ENCODE results near the gene ADGRG3. TPM values are rescaled to one million over a fixed set of nuclear protein-coding genes. Genes with fewer than 3 reads are reported as not detected.

Gene ADGRG3
- polyA plus RNA-seq, 4 donors: 0.45 to 8.6 (median 1.1) TPM

GRCh38 chr16:57675741-57676551 is 7.8 kb downstream of the ADGRG3 start:
- no peak for FAIRE-seq
- no peak overlapping the region for H3K4me3 ChIP-seq (ENCODE audit: low read depth in 1 of 3, low read length in 3 of 3)
- peaks cover 0 to 2% (median 0%) of the 10 kb centered on the region in 3 donors for H3K27me3 ChIP-seq (ENCODE audit: control insufficient read depth in 3 of 3, insufficient read depth in 3 of 3, low read length in 3 of 3)
- no peaks in the 10 kb centered on the region for H3K36me3 ChIP-seq (ENCODE audit: control insufficient read depth in 3 of 3, insufficient read depth in 2 of 3, low read depth in 1 of 3, low read length in 3 of 3)
- H3K27ac ChIP-seq (ENCODE audit: low read depth in 1 of 3, low read length in 2 of 3): no peak overlapping the region
- DNase-seq: no peak
- H3K4me1 ChIP-seq (ENCODE audit: control insufficient read depth in 3 of 3, insufficient read depth in 2 of 3, low read depth in 1 of 3, low read length in 2 of 3): no peaks in the 10 kb centered on the region
- no peaks in the 10 kb centered on the region for H3K9me3 ChIP-seq (ENCODE audit: control insufficient read depth in 2 of 2, insufficient read depth in 1 of 2, low read depth in 1 of 2, low read length in 1 of 2)
- 58 to 68% (median 67%) methylated on average over 12 of the region's 12 CpGs for WGBS, 3 donors

GRCh38 chr16:57676553-57677085 is 8.5 kb downstream of the ADGRG3 start:
- WGBS, 3 donors: 50 to 75% (median 58%) methylated on average over 4 of the region's 4 CpGs
- Histone ChIP-seq H3K27me3 (ENCODE audit: control insufficient read depth in 3 of 3, insufficient read depth in 3 of 3, low read length in 3 of 3) (peaks cover 0 to 2% (median 0%) of the 10 kb centered on the region in 3 donors), H3K4me3 (ENCODE audit: low read depth in 1 of 3, low read length in 3 of 3) (no peak overlapping the region), H3K4me1 (ENCODE audit: control insufficient read depth in 3 of 3, insufficient read depth in 2 of 3, low read depth in 1 of 3, low read length in 2 of 3) (no peaks in the 10 kb centered on the region), H3K36me3 (ENCODE audit: control insufficient read depth in 3 of 3, insufficient read depth in 2 of 3, low read depth in 1 of 3, low read length in 3 of 3) (no peaks in the 10 kb centered on the region), H3K27ac (ENCODE audit: low read depth in 1 of 3, low read length in 2 of 3) (no peak overlapping the region), H3K9me3 (ENCODE audit: control insufficient read depth in 2 of 2, insufficient read depth in 1 of 2, low read depth in 1 of 2, low read length in 1 of 2) (no peaks in the 10 kb centered on the region)
- no peak for FAIRE-seq
- DNase-seq: no peak

GRCh38 chr16:57677622-57678369 is 9.7 kb downstream of the ADGRG3 start:
- FAIRE-seq (no peak), DNase-seq (no peak)
- H3K4me3 ChIP-seq (ENCODE audit: low read depth in 1 of 3, low read length in 3 of 3): no peak overlapping the region
- H3K36me3 ChIP-seq (ENCODE audit: control insufficient read depth in 3 of 3, insufficient read depth in 2 of 3, low read depth in 1 of 3, low read length in 3 of 3): no peaks in the 10 kb centered on the region
- H3K27ac ChIP-seq (ENCODE audit: low read depth in 1 of 3, low read length in 2 of 3): no peak overlapping the region
- peaks cover 0 to 2% (median 0%) of the 10 kb centered on the region in 3 donors for H3K27me3 ChIP-seq (ENCODE audit: control insufficient read depth in 3 of 3, insufficient read depth in 3 of 3, low read length in 3 of 3)
- H3K9me3 ChIP-seq (ENCODE audit: control insufficient read depth in 2 of 2, insufficient read depth in 1 of 2, low read depth in 1 of 2, low read length in 1 of 2): no peaks in the 10 kb centered on the region
- H3K4me1 ChIP-seq (ENCODE audit: control insufficient read depth in 3 of 3, insufficient read depth in 2 of 3, low read depth in 1 of 3, low read length in 2 of 3): no peaks in the 10 kb centered on the region
- WGBS, 3 donors: 57 to 63% (median 58%) methylated on average over 14 of the region's 14 CpGs

GRCh38 chr16:57679016-57679415 is 10.9 kb downstream of the ADGRG3 start:
- Histone ChIP-seq H3K4me1 (ENCODE audit: control insufficient read depth in 3 of 3, insufficient read depth in 2 of 3, low read depth in 1 of 3, low read length in 2 of 3) (no peaks in the 10 kb centered on the region), H3K9me3 (ENCODE audit: control insufficient read depth in 2 of 2, insufficient read depth in 1 of 2, low read depth in 1 of 2, low read length in 1 of 2) (no peaks in the 10 kb centered on the region), H3K4me3 (ENCODE audit: low read depth in 1 of 3, low read length in 3 of 3) (no peak overlapping the region), H3K27me3 (ENCODE audit: control insufficient read depth in 3 of 3, insufficient read depth in 3 of 3, low read length in 3 of 3) (no peaks in the 10 kb centered on the region), H3K36me3 (ENCODE audit: control insufficient read depth in 3 of 3, insufficient read depth in 2 of 3, low read depth in 1 of 3, low read length in 3 of 3) (no peaks in the 10 kb centered on the region), H3K27ac (ENCODE audit: low read depth in 1 of 3, low read length in 2 of 3) (no peak overlapping the region)
- FAIRE-seq: no peak
- WGBS, 3 donors: 82 to 90% (median 85%) methylated on average over 12 of the region's 12 CpGs
- no peak for DNase-seq

GRCh38 chr16:57679767-57680482 is 11.8 kb downstream of the ADGRG3 start:
- FAIRE-seq: no peak
- H3K4me1 ChIP-seq (ENCODE audit: control insufficient read depth in 3 of 3, insufficient read depth in 2 of 3, low read depth in 1 of 3, low read length in 2 of 3): no peaks in the 10 kb centered on the region
- H3K27ac ChIP-seq (ENCODE audit: low read depth in 1 of 3, low read length in 2 of 3): no peak overlapping the region
- 71 to 84% (median 72%) methylated on average over 7 of the region's 7 CpGs for WGBS, 3 donors
- H3K9me3 ChIP-seq (ENCODE audit: control insufficient read depth in 2 of 2, insufficient read depth in 1 of 2, low read depth in 1 of 2, low read length in 1 of 2): no peaks in the 10 kb centered on the region
- no peak overlapping the region for H3K4me3 ChIP-seq (ENCODE audit: low read depth in 1 of 3, low read length in 3 of 3)
- no peaks in the 10 kb centered on the region for H3K27me3 ChIP-seq (ENCODE audit: control insufficient read depth in 3 of 3, insufficient read depth in 3 of 3, low read length in 3 of 3)
- DNase-seq: no peak
- no peaks in the 10 kb centered on the region for H3K36me3 ChIP-seq (ENCODE audit: control insufficient read depth in 3 of 3, insufficient read depth in 2 of 3, low read depth in 1 of 3, low read length in 3 of 3)

GRCh38 chr16:57680842-57681375 is 12.8 kb downstream of the ADGRG3 start:
- H3K27me3 ChIP-seq (ENCODE audit: control insufficient read depth in 3 of 3, insufficient read depth in 3 of 3, low read length in 3 of 3): no peaks in the 10 kb centered on the region
- H3K27ac ChIP-seq (ENCODE audit: low read depth in 1 of 3, low read length in 2 of 3): no peak overlapping the region
- 77 to 78% (median 77%) methylated on average over 5 of the region's 5 CpGs for WGBS, 3 donors
- FAIRE-seq: no peak
- no peaks in the 10 kb centered on the region for H3K9me3 ChIP-seq (ENCODE audit: control insufficient read depth in 2 of 2, insufficient read depth in 1 of 2, low read depth in 1 of 2, low read length in 1 of 2)
- no peaks in the 10 kb centered on the region for H3K36me3 ChIP-seq (ENCODE audit: control insufficient read depth in 3 of 3, insufficient read depth in 2 of 3, low read depth in 1 of 3, low read length in 3 of 3)
- no peaks in the 10 kb centered on the region for H3K4me1 ChIP-seq (ENCODE audit: control insufficient read depth in 3 of 3, insufficient read depth in 2 of 3, low read depth in 1 of 3, low read length in 2 of 3)
- no peak for DNase-seq
- no peak overlapping the region for H3K4me3 ChIP-seq (ENCODE audit: low read depth in 1 of 3, low read length in 3 of 3)

- DNase-seq (no peak), FAIRE-seq (no peak)
- Histone ChIP-seq H3K4me3 (ENCODE audit: low read depth in 1 of 3, low read length in 3 of 3) (no peak overlapping the region), H3K36me3 (ENCODE audit: control insufficient read depth in 3 of 3, insufficient read depth in 2 of 3, low read depth in 1 of 3, low read length in 3 of 3) (no peaks in the 10 kb centered on the region), H3K9me3 (ENCODE audit: control insufficient read depth in 2 of 2, insufficient read depth in 1 of 2, low read depth in 1 of 2, low read length in 1 of 2) (no peaks in the 10 kb centered on the region), H3K27ac (ENCODE audit: low read depth in 1 of 3, low read length in 2 of 3) (no peak overlapping the region), H3K4me1 (ENCODE audit: control insufficient read depth in 3 of 3, insufficient read depth in 2 of 3, low read depth in 1 of 3, low read length in 2 of 3) (no peaks in the 10 kb centered on the region), H3K27me3 (ENCODE audit: control insufficient read depth in 3 of 3, insufficient read depth in 3 of 3, low read length in 3 of 3) (no peaks in the 10 kb centered on the region)
- 86 to 92% (median 89%) methylated on average over 13 of the region's 13 CpGs for WGBS, 3 donors
Measured at GRCh38 chr16:57681950-57682728, 14.0 kb downstream of the ADGRG3 start.

Measured in small intestine (tissue), 7 donors.